CD14-positive monocyte (primary cell): ENCODE results near the gene AGBL1. TPM values are rescaled to one million over a fixed set of nuclear protein-coding genes. Genes with fewer than 3 reads are reported as not detected.
"Not testable (repeated sequence)": the region's sequence is repeated elsewhere in the genome, so short reads cannot be mapped to it uniquely, and the experiment has no call there.

ENCODE experiments used
- DNase-seq, 3 donors: peaks; one replicate each; pipeline ENCODE4 v3.0.0-alpha.2; 2011 to 2022
- H2AFZ ChIP-seq: 2 replicates; pipeline ENCODE4 v1.6.0; 2012; ENCODE audit warnings: mild to moderate bottlenecking, low read depth, low read length, inconsistent platforms; ENCODE audit not compliant: insufficient read depth, poor library complexity, severe bottlenecking
- H3K27ac ChIP-seq, 2 donors: 1 replicate in 1 of 2; 2 replicates in 1 of 2; pipeline ENCODE4 v1.5.1; 2012 to 2013; ENCODE audit warnings: low read length in 2 of 2, control low read depth in 1 of 2, inconsistent platforms in 1 of 2, low read depth in 1 of 2, mild to moderate bottlenecking in 1 of 2
- H3K27me3 ChIP-seq, 2 donors: one replicate each; pipeline versions ENCODE4 v1.6.0 to v1.6.1; 2011 to 2013; ENCODE audit warnings: low read length in 2 of 2; ENCODE audit not compliant: control insufficient read depth in 2 of 2, insufficient read depth in 2 of 2
- H3K36me3 ChIP-seq, 2 donors: replicated peaks in 1 of 2; 1 replicate in 1 of 2; 2 replicates in 1 of 2; pipeline versions ENCODE4 v1.5.1 to v1.6.1; 2012 to 2013; ENCODE audit warnings: low read length in 2 of 2, control low read depth in 1 of 2, inconsistent platforms in 1 of 2, mild to moderate bottlenecking in 1 of 2; ENCODE audit not compliant: insufficient read depth in 2 of 2, control insufficient read depth in 1 of 2
- H3K4me1 ChIP-seq, 2 donors: 1 replicate in 1 of 2; 2 replicates in 1 of 2; pipeline versions ENCODE4 v1.5.1 to v1.6.1; 2012 to 2013; ENCODE audit warnings: low read length in 2 of 2, control low read depth in 1 of 2, inconsistent platforms in 1 of 2, mild to moderate bottlenecking in 1 of 2, moderate library complexity in 1 of 2; ENCODE audit not compliant: insufficient read depth in 2 of 2, control insufficient read depth in 1 of 2
- H3K4me2 ChIP-seq: replicated peaks from 2 replicates; pipeline ENCODE3; 2012; ENCODE audit warnings: low read length, moderate library complexity, mild to moderate bottlenecking; ENCODE audit not compliant: poor library complexity, severe bottlenecking; ENCODE audit errors: extremely low read depth
- H3K4me3 ChIP-seq, 3 experiments: fragments of 200-600 bp in 1 of 3; sonication (generic) in 1 of 3; replicated peaks in 1 of 3; 1 replicate in 2 of 3; 2 replicates in 1 of 3; pipeline ENCODE4 v1.5.1; 2011 to 2013; ENCODE audit warnings: low read length in 3 of 3, mild to moderate bottlenecking in 3 of 3, control low read depth in 2 of 3, low read depth in 2 of 3, inconsistent platforms in 1 of 3, moderate library complexity in 1 of 3
- H3K79me2 ChIP-seq: 2 replicates; pipeline ENCODE4 v1.6.0; 2012; ENCODE audit warnings: mild to moderate bottlenecking, control low read depth, inconsistent platforms, low read length, moderate library complexity; ENCODE audit not compliant: insufficient read depth
- H3K9ac ChIP-seq: 2 replicates; pipeline ENCODE4 v1.6.0; 2017; ENCODE audit warnings: low read length, mild to moderate bottlenecking; ENCODE audit not compliant: insufficient read depth, poor library complexity, severe bottlenecking
- H3K9me3 ChIP-seq, 2 donors: replicated peaks in 1 of 2; 1 replicate in 1 of 2; 2 replicates in 1 of 2; pipeline versions ENCODE4 v1.5.1 to v1.6.1; 2012 to 2013; ENCODE audit warnings: low read length in 2 of 2, control low read depth in 1 of 2; ENCODE audit not compliant: control insufficient read depth in 1 of 2, insufficient read depth in 1 of 2
- H4K20me1 ChIP-seq: 2 replicates; pipeline ENCODE4 v1.6.0; 2012; ENCODE audit warnings: mild to moderate bottlenecking, low read length, control low read depth, moderate library complexity; ENCODE audit not compliant: insufficient read depth
- H3K27ac Mint-ChIP-seq, 7 donors: one replicate each; pipeline ENCODE4 v1.8.0; 2020; ENCODE audit warnings: mild to moderate bottlenecking in 7 of 7, mixed read lengths in 7 of 7, moderate library complexity in 6 of 7, inconsistent platforms in 2 of 7
- H3K27me3 Mint-ChIP-seq, 3 donors: one replicate each; pipeline ENCODE4 v1.8.0; 2021 to 2022; ENCODE audit warnings: low read depth in 3 of 3, mild to moderate bottlenecking in 3 of 3, mixed read lengths in 3 of 3, moderate library complexity in 3 of 3, inconsistent platforms in 1 of 3
- H3K36me3 Mint-ChIP-seq, 2 donors: one replicate each; pipeline ENCODE4 v1.8.0; 2020; ENCODE audit warnings: mixed read lengths in 2 of 2, inconsistent platforms in 1 of 2, mild to moderate bottlenecking in 1 of 2
- H3K4me1 Mint-ChIP-seq: one replicate; pipeline ENCODE4 v1.8.0; 2020; ENCODE audit warnings: mild to moderate bottlenecking, mixed read lengths
- H3K4me3 Mint-ChIP-seq, 2 donors: one replicate each; pipeline ENCODE4 v1.8.0; 2020; ENCODE audit warnings: mild to moderate bottlenecking in 2 of 2, mixed read lengths in 2 of 2, moderate library complexity in 1 of 2
- H3K9me3 Mint-ChIP-seq, 7 donors: one replicate each; pipeline ENCODE4 v1.8.0; 2020 to 2022; ENCODE audit warnings: mixed read lengths in 7 of 7, mild to moderate bottlenecking in 6 of 7, moderate library complexity in 6 of 7, inconsistent platforms in 2 of 7
- CTCF ChIP-seq: fragments of 200-600 bp; IDR thresholded peaks from one replicate; pipeline ENCODE4 v1.8.0; 2022; ENCODE audit warnings: antibody characterized with exemption, mild to moderate bottlenecking
- WGBS: methylation state at CpG from one replicate; pipeline ENCODE4 v1.1.5; 2013; ENCODE audit warnings: missing lambda C conversion rate; ENCODE audit not compliant: insufficient coverage; 5-methylcytosine and 5-hydroxymethylcytosine counted together
- intact Hi-C, 2 donors: fragments of 100-400 bp; cut with micrococcal nuclease; formaldehyde crosslinking; loops; one replicate each; pipeline versions ENCODE4 v1.15.0 to v1.15.1; 2023
- polyA plus RNA-seq, 3 donors: library from polyadenylated mRNA; depleted of rRNA in 1 of 3; unstranded in 2 of 3; stranded (reverse) in 1 of 3; fragments of 300-500 nt in 2 of 3; fragments of >200 nt in 1 of 3; fragmentation: Illumina TruSeq in 2 of 3; gene quantifications; 1 replicate in 2 of 3; 2 replicates in 1 of 3; pipeline ENCODE4 v1.2.3, GENCODE V29; 2012 to 2021

Gene AGBL1
- polyA plus RNA-seq, 3 donors = not detected

- no CpG with 5 or more reads among the region's 2 CpGs for WGBS
Observed at GRCh38 chr15:86446253-86446640, 366.6 kb downstream of the AGBL1 start.

GRCh38 chr15:86465470-86466039, 385.9 kb downstream of the AGBL1 start:
- H3K4me1 Mint-ChIP-seq, DNase-seq, H3K27me3 Mint-ChIP-seq, H3K36me3 ChIP-seq, H3K9ac ChIP-seq, H3K4me2 ChIP-seq, H3K27me3 ChIP-seq, H3K4me3 Mint-ChIP-seq, H4K20me1 ChIP-seq, intact Hi-C loops, H2AFZ ChIP-seq, H3K4me3 ChIP-seq, H3K27ac Mint-ChIP-seq, H3K27ac ChIP-seq, H3K79me2 ChIP-seq, H3K4me1 ChIP-seq, H3K36me3 Mint-ChIP-seq: not testable (repeated sequence)
- H3K9me3 Mint-ChIP-seq = peaks cover 8 to 34% (median 18%) of the 10 kb centered on the region in 7 donors
- H3K9me3 ChIP-seq = peaks cover 8 to 18% of the 10 kb centered on the region in 2 donors
- 85% methylated on average over 6 of the region's 8 CpGs for WGBS

More at GRCh38 chr15:86446253-86446640, 366.6 kb downstream of the AGBL1 start:
- peaks cover 4 to 15% (median 7%) of the 10 kb centered on the region in 7 donors for H3K9me3 Mint-ChIP-seq
- TF ChIP-seq CTCF = no peak
- intact Hi-C loops = no loop called here
- H3K27ac ChIP-seq = no peak overlapping the region
- H3K36me3 Mint-ChIP-seq = no peaks in the 10 kb centered on the region
- peaks cover 19 to 22% of the 10 kb centered on the region in 2 donors for H3K9me3 ChIP-seq
- no peaks in the 10 kb centered on the region for H3K4me1 Mint-ChIP-seq
- no peaks in the 10 kb centered on the region for H3K27me3 ChIP-seq
- no peak overlapping the region for H3K27ac Mint-ChIP-seq
- no peak overlapping the region for H3K9ac ChIP-seq
- no peak overlapping the region for H2AFZ ChIP-seq
- H3K4me3 ChIP-seq = no peak overlapping the region
- no peaks in the 10 kb centered on the region for H3K4me1 ChIP-seq
- no peak for DNase-seq
- H3K4me3 Mint-ChIP-seq = no peak overlapping the region
- peaks cover 0 to 2% (median 0%) of the 10 kb centered on the region in 3 donors for H3K27me3 Mint-ChIP-seq
- no peaks in the 10 kb centered on the region for H3K36me3 ChIP-seq
- no peaks in the 10 kb centered on the region for H4K20me1 ChIP-seq
- H3K79me2 ChIP-seq = no peaks in the 10 kb centered on the region
- H3K4me2 ChIP-seq = no peak overlapping the region
